Gastrocnemius medialis (tissue), 4 donors: ENCODE data around the gene SLC27A1. TPM values are rescaled to one million over a fixed set of nuclear protein-coding genes. Genes with fewer than 3 reads are reported as not detected.

Experiments used
- ATAC-seq, 2 donors: fragments of 150-250 bp; one replicate each; pipeline ENCODE4 v1.9.1; 2016
- DNase-seq, 2 donors: peaks; one replicate each; pipeline ENCODE4 v3.0.0-alpha.2; 2019
- H3K27ac ChIP-seq, 4 donors: fragments of 200-600 bp; sonication (generic); 1 replicate in 1 of 4; 2 replicates in 3 of 4; pipeline ENCODE4 v1.5.1; 2016 to 2018; ENCODE audit warnings: mild to moderate bottlenecking in 2 of 4, moderate library complexity in 1 of 4
- H3K27me3 ChIP-seq, 3 donors: fragments of 200-600 bp; sonication (generic) in 2 of 3; 1 replicate in 1 of 3; 2 replicates in 2 of 3; pipeline versions ENCODE4 v1.5.1 to v1.6.0; 2016 to 2019; ENCODE audit warnings: mild to moderate bottlenecking in 1 of 3, moderate library complexity in 1 of 3
- H3K36me3 ChIP-seq, 2 donors: fragments of 200-600 bp; sonication (generic) in 1 of 2; one replicate each; pipeline ENCODE4 v1.5.1; 2017 to 2018
- H3K4me1 ChIP-seq, 2 donors: fragments of 200-600 bp; sonication (generic) in 1 of 2; one replicate each; pipeline ENCODE4 v1.5.1; 2016 to 2017; ENCODE audit warnings: mild to moderate bottlenecking in 2 of 2
- H3K4me3 ChIP-seq, 4 donors: fragments of 200-600 bp; sonication (generic) in 3 of 4; 1 replicate in 1 of 4; 2 replicates in 3 of 4; pipeline ENCODE4 v1.5.1; 2016 to 2019; ENCODE audit warnings: mild to moderate bottlenecking in 2 of 4
- H3K9me3 ChIP-seq, 3 donors: fragments of 200-600 bp; sonication (generic) in 2 of 3; 1 replicate in 1 of 3; 2 replicates in 2 of 3; pipeline ENCODE4 v1.5.1; 2016 to 2019
- CTCF ChIP-seq, 5 experiments: fragments of 450-650 bp in 3 of 5; fragments of 200-600 bp in 2 of 5; sonication (generic) in 2 of 5; IDR thresholded peaks in 4 of 5; conservative IDR thresholded peaks in 1 of 5; 1 replicate in 4 of 5; 2 replicates in 1 of 5; pipeline ENCODE4 v1.5.1; 2016 to 2019; ENCODE audit warnings: antibody characterized with exemption in 5 of 5, mild to moderate bottlenecking in 3 of 5, moderate library complexity in 3 of 5
- POLR2A ChIP-seq, 2 donors: fragments of 450-650 bp; IDR thresholded peaks; one replicate each; pipeline ENCODE4 v1.6.1; 2017; ENCODE audit warnings: antibody characterized with exemption in 2 of 2, mild to moderate bottlenecking in 2 of 2, moderate library complexity in 2 of 2
- in situ Hi-C, 4 donors: fragments of 200-750 bp; cut with MboI; loops; one replicate each; pipeline versions ENCODE4 v1.15.0 to v1.8.0; 2017; ENCODE audit warnings: low sequenced_read_pairs in 4 of 4
- intact Hi-C: fragments of 100-400 bp; cut with DNase I; formaldehyde crosslinking; loops from one replicate; pipeline ENCODE4 v1.15.1; 2023; ENCODE audit warnings: low total_unique reads
- total RNA-seq, 4 donors: library from RNA; depleted of rRNA; stranded (reverse); fragments of >200 nt; gene quantifications; one replicate each; pipeline versions ENCODE4 v1.1.0 to v1.2.3, GENCODE V29; 2016

Gene SLC27A1
- total RNA-seq, 4 donors from 2014 or later, result 20.7 to 53.8 (median 43.7) TPM

- ATAC-seq, result no peak
- no peak for DNase-seq
Observed at GRCh38 chr19:17524651-17525050, 54.3 kb downstream of the SLC27A1 start.

GRCh38 chr19:17525141-17525540 is 54.8 kb downstream of the SLC27A1 start:
- Histone ChIP-seq H3K27ac (no peak overlapping the region), H3K36me3 (peaks cover 0 to 6% of the 10 kb centered on the region in 2 donors), H3K9me3 (no peaks in the 10 kb centered on the region), H3K4me3 (no peak overlapping the region), H3K27me3 (peaks cover 0 to 13% (median 12%) of the 10 kb centered on the region in 3 donors), H3K4me1 (no peaks in the 10 kb centered on the region)
- DNase-seq (no peak), ATAC-seq (no peak)
- TF ChIP-seq POLR2A (IDR thresholded peaks at IDR 0.05) (no peak), CTCF (IDR thresholded peaks at IDR 0.05 in 4 of 5, conservative IDR thresholded peaks at IDR 0.05 in 1 of 5) (no peak)
- intact Hi-C loops, result no loop called here
- in situ Hi-C loops, result no loop called here

More at GRCh38 chr19:17524651-17525050, 54.3 kb downstream of the SLC27A1 start:
- Histone ChIP-seq H3K9me3 (no peaks in the 10 kb centered on the region), H3K27ac (no peak overlapping the region), H3K4me3 (no peak overlapping the region), H3K27me3 (peaks cover 0 to 13% (median 12%) of the 10 kb centered on the region in 3 donors), H3K4me1 (no peaks in the 10 kb centered on the region), H3K36me3 (peaks cover 0 to 6% of the 10 kb centered on the region in 2 donors)
- in situ Hi-C loops (no loop called here), intact Hi-C loops (no loop called here)
- TF ChIP-seq CTCF (IDR thresholded peaks at IDR 0.05 in 4 of 5, conservative IDR thresholded peaks at IDR 0.05 in 1 of 5), result no peak
- no peak for TF ChIP-seq POLR2A (IDR thresholded peaks at IDR 0.05)

- H3K4me1 ChIP-seq, result no peaks in the 10 kb centered on the region
- no peak for DNase-seq
- no peak overlapping the region for H3K4me3 ChIP-seq
- intact Hi-C loops (no loop called here), in situ Hi-C loops (no loop called here)
- no peak for ATAC-seq
- no peak for TF ChIP-seq POLR2A (IDR thresholded peaks at IDR 0.05)
- no peak for TF ChIP-seq CTCF (IDR thresholded peaks at IDR 0.05 in 4 of 5, conservative IDR thresholded peaks at IDR 0.05 in 1 of 5)
- no peaks in the 10 kb centered on the region for H3K9me3 ChIP-seq
- H3K27me3 ChIP-seq, result peaks cover 0 to 13% (median 12%) of the 10 kb centered on the region in 3 donors
- no peaks in the 10 kb centered on the region for H3K36me3 ChIP-seq
- no peak overlapping the region for H3K27ac ChIP-seq
Observed at GRCh38 chr19:17526922-17527321, 56.6 kb downstream of the SLC27A1 start.

- in situ Hi-C loops, result no loop called here
- Histone ChIP-seq H3K4me3 (no peak overlapping the region), H3K9me3 (no peaks in the 10 kb centered on the region), H3K27me3 (peaks cover 4 to 13% (median 12%) of the 10 kb centered on the region in 3 donors), H3K27ac (no peak overlapping the region), H3K4me1 (no peaks in the 10 kb centered on the region), H3K36me3 (no peaks in the 10 kb centered on the region)
- TF ChIP-seq POLR2A (IDR thresholded peaks at IDR 0.05) (no peak), CTCF (IDR thresholded peaks at IDR 0.05 in 4 of 5, conservative IDR thresholded peaks at IDR 0.05 in 1 of 5) (no peak)
- no peak for ATAC-seq
- no peak for DNase-seq
- intact Hi-C loops, result no loop called here
Observed at GRCh38 chr19:17527326-17527725, 57.0 kb downstream of the SLC27A1 start.

GRCh38 chr19:17528610-17529009 is 58.3 kb downstream of the SLC27A1 start:
- in situ Hi-C loops (no loop called here), intact Hi-C loops (no loop called here)
- H3K4me1 ChIP-seq, result no peaks in the 10 kb centered on the region
- no peak overlapping the region for H3K4me3 ChIP-seq
- no peak overlapping the region for H3K27ac ChIP-seq
- TF ChIP-seq CTCF (IDR thresholded peaks at IDR 0.05 in 4 of 5, conservative IDR thresholded peaks at IDR 0.05 in 1 of 5), result no peak
- no peak for TF ChIP-seq POLR2A (IDR thresholded peaks at IDR 0.05)
- H3K36me3 ChIP-seq, result no peaks in the 10 kb centered on the region
- H3K27me3 ChIP-seq, result peaks cover 7 to 16% (median 12%) of the 10 kb centered on the region in 3 donors
- DNase-seq (no peak), ATAC-seq (no peak)
- H3K9me3 ChIP-seq, result no peaks in the 10 kb centered on the region
